Pancreas (tissue), 10 donors: ENCODE data around the gene GCFC2. TPM values are rescaled to one million over a fixed set of nuclear protein-coding genes. Genes with fewer than 3 reads are reported as not detected.
"Not testable (repeated sequence)": the region's sequence is repeated elsewhere in the genome, so short reads cannot be mapped to it uniquely, and the experiment has no call there.

Experiments
- ATAC-seq, 4 donors: fragments of 200-7000 bp; cut with Tn5 transposase; one replicate each; pipeline versions ENCODE4 v1.8.0 to v1.9.1; 2020; ENCODE audit warnings: mild to moderate bottlenecking in 4 of 4, moderate library complexity in 4 of 4
- DNase-seq, 6 donors: peaks; one replicate each; pipeline ENCODE4 v3.0.0-alpha.2; 2020
- FAIRE-seq: peaks from 2 replicates; lab custom pipeline; 2012; peaks lifted over from hg19 to GRCh38; lab: Jason Lieb, UNC
- H3K27ac ChIP-seq, 4 donors: fragments of 200-600 bp; sonication (generic); 1 replicate in 3 of 4; 2 replicates in 1 of 4; pipeline versions ENCODE4 v1.5.0 to v1.8.0; 2020
- H3K27me3 ChIP-seq, 4 donors: fragments of 200-600 bp; one replicate each; pipeline ENCODE4 v1.8.0; 2021
- H3K36me3 ChIP-seq, 3 donors: fragments of 200-600 bp; sonication (generic) in 1 of 3; one replicate each; pipeline versions ENCODE4 v1.5.0 to v1.8.0; 2020 to 2021
- H3K4me1 ChIP-seq, 3 donors: fragments of 200-600 bp; one replicate each; pipeline ENCODE4 v1.8.0; 2021
- H3K4me3 ChIP-seq, 4 donors: fragments of 200-600 bp; sonication (generic) in 2 of 4; one replicate each; pipeline versions ENCODE4 v1.5.0 to v1.8.0; 2020 to 2021
- H3K9me3 ChIP-seq, 4 donors: fragments of 200-600 bp; one replicate each; pipeline ENCODE4 v1.8.0; 2021
- WGBS, 2 donors: extraction: QIAGEN DNeasy Blood & Tissue Kit; methylation state at CpG; one replicate each; pipeline ENCODE4 v1.1.7; 2013; 5-methylcytosine and 5-hydroxymethylcytosine counted together
- intact Hi-C, 3 donors: fragments of 100-400 bp; cut with DNase I; formaldehyde crosslinking; loops; one replicate each; pipeline versions ENCODE4 v1.11.1 to v1.14.2; 2022
- polyA plus RNA-seq, 2 donors: library from polyadenylated mRNA; stranded (reverse); fragments of 200-250 nt; gene quantifications; one replicate each; pipeline ENCODE4 v1.2.3, GENCODE V29; 2013
- total RNA-seq, 6 donors: library from RNA; stranded (reverse); fragmentation: NEBNext Ultra II Directional in 4 of 6; extraction: Animal tissue kit (Norgen Biotek cat#: 25700) in 4 of 6; gene quantifications; one replicate each; pipeline versions ENCODE4 v1.2.1 to v1.2.4, GENCODE V29; 2021 to 2023
- TF ChIP-seq, protein P1 (sequence below), 4 donors: fragments of 200-600 bp; sonication (generic) in 3 of 4; IDR thresholded peaks; one replicate each; pipeline versions ENCODE4 v1.5.0 to v1.8.0; 2021; ENCODE audit warnings: antibody characterized with exemption in 4 of 4
- donor health status: healthy with polysubstance abuse.
- donor health status: DM: no; HTN: no; CAD: no; lungs with moderate emphysema.
- donor health status: DM: no; HTN: no; CAD: no.
- donor health status: control.
- donor health status: control.
- donor health status: Bipolar disorder and iron deficiency.
- donor health status: DM: yes; HTN: yes; CAD: no.
- donor health status: DM: no; HTN: no; CAD: no.
- donor health status: DM: no; HTN: no; CAD: no.
- donor health status: DM: yes; HTN: yes; CAD: no.

The GCFC2 gene
- total and polyA plus RNA-seq, 8 donors = 11.5 to 22.5 (median 14.6) TPM

DNA sequence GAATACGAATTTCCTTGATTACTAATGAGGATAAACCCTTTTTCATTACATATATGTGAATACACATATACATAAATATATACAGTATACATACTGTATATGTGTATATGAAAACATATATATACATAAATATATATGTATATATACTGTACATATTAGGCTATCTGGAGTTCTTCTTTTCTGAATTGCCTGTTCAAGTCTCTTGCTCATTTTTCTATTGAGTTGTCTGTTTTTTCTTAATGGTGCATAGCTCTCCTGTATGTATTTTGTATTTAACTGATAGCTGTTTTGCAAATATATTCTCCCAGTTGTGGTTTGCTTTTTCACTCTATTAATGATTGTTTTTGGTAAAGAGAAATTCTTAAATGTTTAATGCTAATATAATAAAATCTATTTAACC is 8.9 kb upstream of the GCFC2 start:
- WGBS, 2 donors = 87 to 94% methylated on average over 1 of the region's 1 CpG
- Histone ChIP-seq H3K4me3 (no peak overlapping the region), H3K27me3 (no peaks in the 10 kb centered on the region), H3K9me3 (no peaks in the 10 kb centered on the region), H3K36me3 (no peaks in the 10 kb centered on the region), H3K4me1 (no peaks in the 10 kb centered on the region), H3K27ac (no peak overlapping the region)
- intact Hi-C loops = no loop called here
- FAIRE-seq (no peak), DNase-seq (no peak), ATAC-seq (no peak)
- TF ChIP-seq, protein P1, sequence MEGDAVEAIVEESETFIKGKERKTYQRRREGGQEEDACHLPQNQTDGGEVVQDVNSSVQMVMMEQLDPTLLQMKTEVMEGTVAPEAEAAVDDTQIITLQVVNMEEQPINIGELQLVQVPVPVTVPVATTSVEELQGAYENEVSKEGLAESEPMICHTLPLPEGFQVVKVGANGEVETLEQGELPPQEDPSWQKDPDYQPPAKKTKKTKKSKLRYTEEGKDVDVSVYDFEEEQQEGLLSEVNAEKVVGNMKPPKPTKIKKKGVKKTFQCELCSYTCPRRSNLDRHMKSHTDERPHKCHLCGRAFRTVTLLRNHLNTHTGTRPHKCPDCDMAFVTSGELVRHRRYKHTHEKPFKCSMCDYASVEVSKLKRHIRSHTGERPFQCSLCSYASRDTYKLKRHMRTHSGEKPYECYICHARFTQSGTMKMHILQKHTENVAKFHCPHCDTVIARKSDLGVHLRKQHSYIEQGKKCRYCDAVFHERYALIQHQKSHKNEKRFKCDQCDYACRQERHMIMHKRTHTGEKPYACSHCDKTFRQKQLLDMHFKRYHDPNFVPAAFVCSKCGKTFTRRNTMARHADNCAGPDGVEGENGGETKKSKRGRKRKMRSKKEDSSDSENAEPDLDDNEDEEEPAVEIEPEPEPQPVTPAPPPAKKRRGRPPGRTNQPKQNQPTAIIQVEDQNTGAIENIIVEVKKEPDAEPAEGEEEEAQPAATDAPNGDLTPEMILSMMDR (IDR thresholded peaks at IDR 0.05) = no peak

DNA sequence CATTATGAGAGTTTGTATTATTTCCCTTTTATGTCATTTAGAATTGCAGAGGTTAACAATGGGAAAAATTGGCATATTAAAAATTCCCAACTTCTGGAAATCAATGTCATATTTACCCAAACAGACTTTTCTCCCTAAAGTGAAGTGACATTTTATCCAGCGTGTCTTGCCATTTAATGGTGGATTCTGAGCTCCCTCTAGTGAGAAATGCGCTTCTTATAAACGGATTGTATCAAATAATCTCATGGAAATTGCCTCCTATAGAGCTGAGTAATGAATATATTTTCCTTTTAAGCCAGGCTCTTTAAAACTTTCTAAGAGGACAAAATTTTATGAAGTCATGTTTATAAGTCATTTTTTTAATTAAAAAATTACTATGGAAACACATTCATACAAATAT is 5.7 kb upstream of the GCFC2 start:
- no peak for FAIRE-seq
- no peaks in the 10 kb centered on the region for H3K4me1 ChIP-seq
- no peaks in the 10 kb centered on the region for H3K9me3 ChIP-seq
- DNase-seq = no peak
- intact Hi-C loops = no loop called here
- H3K27ac ChIP-seq = no peak overlapping the region
- no peak overlapping the region for H3K4me3 ChIP-seq
- TF ChIP-seq, protein P1 (IDR thresholded peaks at IDR 0.05) = no peak
- no peaks in the 10 kb centered on the region for H3K36me3 ChIP-seq
- H3K27me3 ChIP-seq = no peaks in the 10 kb centered on the region
- no peak for ATAC-seq
- 44 to 52% methylated on average over 3 of the region's 3 CpGs for WGBS, 2 donors

DNA sequence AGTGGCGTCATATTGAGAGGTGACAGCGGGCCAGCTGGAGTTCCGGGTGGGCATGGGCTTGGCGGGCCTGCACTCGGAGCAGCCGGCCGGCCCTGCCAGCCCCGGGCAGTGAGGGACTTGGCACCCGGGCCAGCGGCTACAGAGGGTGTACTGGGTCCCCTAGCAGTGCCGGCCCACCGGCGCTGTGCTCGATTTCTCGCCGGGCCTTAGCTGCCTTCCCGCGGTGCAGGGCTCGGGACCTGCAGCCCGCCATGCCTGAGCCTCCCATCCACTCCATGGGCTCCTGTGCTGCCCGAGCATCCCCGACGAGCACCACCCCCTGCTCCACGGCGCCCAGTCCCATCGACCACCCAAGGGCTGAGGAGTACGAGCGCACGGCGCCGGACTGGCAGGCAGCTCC is 875 bp upstream of the GCFC2 start:
- FAIRE-seq, intact Hi-C loops, H3K9me3 ChIP-seq, H3K36me3 ChIP-seq, H3K4me3 ChIP-seq, H3K27ac ChIP-seq, H3K27me3 ChIP-seq, ATAC-seq: not testable (repeated sequence)
- peak in 3 of 6 donors; percentile 16 to 65 (median 29) for DNase-seq
- WGBS, 2 donors = 96 to 97% methylated on average over 29 to 31 of the region's 31 CpGs
- H3K4me1 ChIP-seq = peaks cover 0 to 30% (median 15%) of the 10 kb centered on the region in 3 donors

DNA sequence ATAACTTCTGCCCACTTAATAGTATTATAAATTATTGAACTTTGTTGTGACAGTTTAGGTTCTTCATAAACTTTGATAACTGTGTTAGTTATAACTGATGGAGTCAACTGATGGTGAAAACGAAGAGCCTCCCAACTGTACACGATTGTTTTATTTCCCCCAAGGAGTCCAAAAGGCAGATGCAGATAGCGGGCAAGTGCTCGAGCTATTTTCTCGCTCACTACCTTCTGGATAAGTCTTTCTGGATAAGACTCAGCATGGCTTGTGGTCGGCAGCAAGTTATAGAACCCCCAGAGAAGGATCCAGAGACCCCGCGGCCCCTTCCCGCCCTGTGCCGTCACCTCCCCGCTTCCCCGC is 517 bp downstream of the GCFC2 start:
- Histone ChIP-seq H3K4me1 (peaks cover 0 to 30% (median 15%) of the 10 kb centered on the region in 3 donors), H3K27ac (peak overlapping the region; percentile 76 to 93 (median 92)), H3K27me3 (no peaks in the 10 kb centered on the region), H3K36me3 (no peaks in the 10 kb centered on the region), H3K9me3 (no peaks in the 10 kb centered on the region), H3K4me3 (peak overlapping the region; percentile 58 to 64 (median 62))
- TF ChIP-seq, protein P1 (IDR thresholded peaks at IDR 0.05) = no peak
- FAIRE-seq (no peak), DNase-seq (no peak), ATAC-seq (no peak)
- 0 to 2% methylated on average over 12 of the region's 12 CpGs for WGBS, 2 donors
- intact Hi-C loops = no loop called here

DNA sequence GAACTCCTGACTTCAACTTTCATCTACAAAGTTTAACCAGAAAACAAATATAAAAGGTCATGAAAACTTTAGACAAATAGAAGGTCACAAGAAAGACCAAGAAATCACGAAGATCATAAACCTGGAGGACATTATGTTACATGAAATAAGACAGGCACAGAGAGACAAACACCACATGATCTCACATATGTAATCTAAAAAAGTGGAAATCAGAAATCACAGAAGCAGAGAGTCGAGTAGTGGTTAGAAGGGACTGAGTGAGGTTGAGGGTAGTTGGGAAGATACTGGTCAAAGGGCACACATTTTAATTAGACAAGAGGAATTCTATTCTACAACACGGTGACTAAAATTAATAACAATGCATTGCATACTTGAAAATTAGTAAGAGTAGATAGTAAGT is 1.4 kb downstream of the GCFC2 start:
- DNase-seq = no peak
- peaks cover 0 to 5% (median 2%) of the 10 kb centered on the region in 3 donors for H3K36me3 ChIP-seq
- H3K27me3 ChIP-seq = no peaks in the 10 kb centered on the region
- FAIRE-seq = no peak
- intact Hi-C loops = no loop called here
- no peaks in the 10 kb centered on the region for H3K9me3 ChIP-seq
- WGBS, 2 donors = 6 to 9% methylated on average over 3 of the region's 3 CpGs
- no peak for ATAC-seq
- peaks cover 0 to 30% (median 15%) of the 10 kb centered on the region in 3 donors for H3K4me1 ChIP-seq
- no peak overlapping the region for H3K27ac ChIP-seq
- TF ChIP-seq, protein P1 (IDR thresholded peaks at IDR 0.05) = no peak
- H3K4me3 ChIP-seq = peak overlapping the region in 2 of 4 donors; percentile 58 to 63
